Sciatic nerve (tissue), 1 donor: Measurements from ENCODE around the gene CARD6. TPM values are rescaled to one million over a fixed set of nuclear protein-coding genes. Genes with fewer than 3 reads are reported as not detected.

ENCODE experiments used
- total RNA-seq: library from RNA; stranded (reverse); fragmentation: NEBNext Ultra II Directional; extraction: Animal tissue kit (Norgen Biotek cat#: 25700); gene quantifications from one replicate; pipeline ENCODE4 v1.2.1, GENCODE V29; 2021
- donor health status: DM: no; HTN: no; CAD: no.

CARD6 gene
- total RNA-seq, 1 donor from 2014 or later, result 10.9 TPM

Other genes starting within 250 kb of the CARD6 start
- 17.1 TPM for gene PTGER4, start 161.5 kb upstream of the CARD6 start, total RNA-seq
- 20.1 TPM for gene TTC33, start 85.4 kb upstream of the CARD6 start, total RNA-seq
- 78.4 TPM for gene PRKAA1, start 43.0 kb upstream of the CARD6 start, total RNA-seq
- 1,013 TPM for gene RPL37, start 6.1 kb upstream of the CARD6 start, total RNA-seq
- gene C7, start 68.1 kb downstream of the CARD6 start, total RNA-seq, result 37.4 TPM
- gene MROH2B, start 230.0 kb downstream of the CARD6 start, total RNA-seq, result not detected